GM12873 (cell line): ENCODE data around the gene SORCS1.

Source experiments
- TF ChIP-seq, protein P1 (sequence below): IDR thresholded peaks from 2 replicates; pipeline ENCODE4 v1.5.1; 2012; ENCODE audit warnings: low read depth, mild to moderate bottlenecking, moderate library complexity, low read length, control low read depth; ENCODE audit not compliant: insufficient read depth; ENCODE audit errors: missing control alignments

Gene SORCS1

DNA sequence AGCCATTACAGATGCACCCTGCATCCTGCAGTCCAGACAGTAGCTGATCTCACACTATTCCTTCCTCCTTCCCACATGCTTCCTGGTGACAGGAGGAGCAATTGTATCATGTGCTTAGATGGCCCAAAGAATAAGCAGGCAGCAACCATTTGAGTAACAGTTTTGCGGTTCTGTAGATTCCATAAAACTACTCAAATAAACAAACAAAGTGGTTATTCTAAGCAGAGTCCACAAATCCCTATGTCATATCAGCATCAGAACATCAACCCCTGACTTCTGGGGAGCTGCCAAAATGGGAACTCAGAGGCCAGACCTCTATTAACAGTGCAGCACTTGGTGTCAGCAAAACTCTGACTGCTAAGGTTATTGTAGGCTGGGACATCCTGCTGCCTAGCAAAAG, 226.0 kb downstream of the SORCS1 start:
- TF ChIP-seq, protein P1, sequence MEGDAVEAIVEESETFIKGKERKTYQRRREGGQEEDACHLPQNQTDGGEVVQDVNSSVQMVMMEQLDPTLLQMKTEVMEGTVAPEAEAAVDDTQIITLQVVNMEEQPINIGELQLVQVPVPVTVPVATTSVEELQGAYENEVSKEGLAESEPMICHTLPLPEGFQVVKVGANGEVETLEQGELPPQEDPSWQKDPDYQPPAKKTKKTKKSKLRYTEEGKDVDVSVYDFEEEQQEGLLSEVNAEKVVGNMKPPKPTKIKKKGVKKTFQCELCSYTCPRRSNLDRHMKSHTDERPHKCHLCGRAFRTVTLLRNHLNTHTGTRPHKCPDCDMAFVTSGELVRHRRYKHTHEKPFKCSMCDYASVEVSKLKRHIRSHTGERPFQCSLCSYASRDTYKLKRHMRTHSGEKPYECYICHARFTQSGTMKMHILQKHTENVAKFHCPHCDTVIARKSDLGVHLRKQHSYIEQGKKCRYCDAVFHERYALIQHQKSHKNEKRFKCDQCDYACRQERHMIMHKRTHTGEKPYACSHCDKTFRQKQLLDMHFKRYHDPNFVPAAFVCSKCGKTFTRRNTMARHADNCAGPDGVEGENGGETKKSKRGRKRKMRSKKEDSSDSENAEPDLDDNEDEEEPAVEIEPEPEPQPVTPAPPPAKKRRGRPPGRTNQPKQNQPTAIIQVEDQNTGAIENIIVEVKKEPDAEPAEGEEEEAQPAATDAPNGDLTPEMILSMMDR = no peak

- TF ChIP-seq, protein P1 = no peak
Observed at GRCh38 chr10:106935978-106936451, 228.5 kb downstream of the SORCS1 start.

DNA sequence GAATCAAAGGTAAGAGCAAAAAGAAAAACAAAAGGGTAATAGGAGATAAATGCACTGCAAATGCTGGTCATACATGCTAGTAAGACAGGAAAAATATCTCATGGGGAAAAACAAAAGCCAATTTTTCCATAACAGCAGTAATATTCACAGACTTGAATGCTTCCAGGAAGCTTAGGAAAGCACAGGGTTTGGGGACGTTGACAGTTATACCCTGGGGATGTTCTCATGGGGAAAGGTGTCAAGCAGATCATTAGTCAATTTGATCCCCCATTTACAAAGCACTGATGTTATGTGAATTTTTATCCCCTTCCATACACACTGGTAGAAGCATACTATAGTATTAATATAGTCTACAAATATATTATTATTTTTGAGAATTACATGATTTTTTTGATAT, 232.7 kb downstream of the SORCS1 start:
- TF ChIP-seq, protein P1 = no peak

GRCh38 chr10:106931159-106931852, 233.2 kb downstream of the SORCS1 start:
- TF ChIP-seq, protein P1 = no peak

DNA sequence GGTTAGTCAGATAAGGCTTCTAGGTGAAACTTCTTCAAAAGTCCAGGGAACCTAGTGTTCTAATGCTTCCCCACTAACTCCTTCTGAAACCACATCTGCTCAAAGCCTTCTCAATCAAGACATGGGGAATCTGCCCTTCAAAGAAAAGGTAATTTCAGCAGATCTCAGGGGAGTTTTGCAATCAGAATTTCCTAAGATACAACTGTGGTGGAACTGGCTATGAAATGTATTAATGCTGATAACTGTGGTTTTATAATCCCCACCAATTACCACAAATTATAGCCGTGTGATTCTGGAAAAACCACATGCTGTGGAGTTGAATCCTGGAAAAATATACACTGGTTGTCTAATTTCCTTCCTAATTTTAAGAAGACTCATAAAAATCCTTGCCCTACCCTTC, 233.8 kb downstream of the SORCS1 start:
- TF ChIP-seq, protein P1 = no peak

- TF ChIP-seq, protein P1 = no peak
Observed at GRCh38 chr10:106929291-106929895, 235.1 kb downstream of the SORCS1 start.

DNA sequence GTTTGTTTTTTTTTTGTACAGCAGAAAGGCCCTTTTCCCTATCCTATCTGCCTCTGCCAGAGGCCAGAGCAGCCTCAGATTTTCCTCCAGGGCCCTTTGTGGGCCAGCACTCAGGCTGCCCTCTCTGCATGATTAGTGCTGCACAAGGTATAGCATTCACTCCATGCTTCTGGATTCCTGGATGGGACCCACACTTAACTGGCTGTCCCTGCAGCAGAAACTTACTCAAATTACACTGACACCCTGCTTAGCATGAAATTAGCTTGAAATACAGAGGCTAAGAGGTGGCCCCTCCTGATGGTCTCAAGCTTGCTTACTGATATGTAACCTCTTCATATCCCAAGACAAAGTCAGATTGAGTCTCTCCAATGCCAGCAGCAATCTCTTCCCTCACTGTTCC, 239.3 kb downstream of the SORCS1 start:
- TF ChIP-seq, protein P1 = no peak
